GM12891 (cell line): ENCODE results near the gene ELOVL5.

ENCODE experiments used
- DNase-seq: peaks from one replicate; pipeline ENCODE4 v3.0.0; 2011; ENCODE audit warnings: low spot score; ENCODE audit not compliant: insufficient read length
- FAIRE-seq: peaks from 2 replicates; lab custom pipeline; 2011; peaks lifted over from hg19 to GRCh38; lab: Jason Lieb, UNC
- PAX5 ChIP-seq: IDR thresholded peaks from 2 replicates; pipeline ENCODE4 v1.6.1; 2011; ENCODE audit warnings: low read length, moderate library complexity, mild to moderate bottlenecking; ENCODE audit not compliant: insufficient read depth, severe bottlenecking
- POLR2A ChIP-seq: IDR thresholded peaks from 2 replicates; pipeline ENCODE4 v1.6.1; 2011; ENCODE audit warnings: low read depth, low read length, control low read depth
- POLR2AphosphoS5 ChIP-seq: IDR thresholded peaks from 2 replicates; pipeline ENCODE4 v1.6.1; 2011; ENCODE audit warnings: low read depth, low read length, control low read depth
- POU2F2 ChIP-seq: IDR thresholded peaks from 2 replicates; pipeline ENCODE4 v1.6.1; 2011; ENCODE audit warnings: low read depth, mild to moderate bottlenecking, control low read depth, low read length, moderate library complexity
- SPI1 ChIP-seq: IDR thresholded peaks from 2 replicates; pipeline ENCODE4 v1.6.1; 2011; ENCODE audit warnings: low read depth, low read length, control low read depth
- TAF1 ChIP-seq: IDR thresholded peaks from 2 replicates; pipeline ENCODE4 v1.6.1; 2011; ENCODE audit warnings: low read depth, low read length, control low read depth

ELOVL5 gene

GRCh38 chr6:53335224-53335994, 13.3 kb downstream of the ELOVL5 start:
- peak; percentile 92 for FAIRE-seq

GRCh38 chr6:53333439-53334408, 15.0 kb downstream of the ELOVL5 start:
- peak; percentile 65 for TF ChIP-seq SPI1
- no peak for TF ChIP-seq POLR2AphosphoS5
- no peak for DNase-seq
- no peak for FAIRE-seq

More at GRCh38 chr6:53335224-53335994, 13.3 kb downstream of the ELOVL5 start:
- no peak for DNase-seq
- TF ChIP-seq POLR2A (no peak), SPI1 (peak; percentile 96)

GRCh38 chr6:53331678-53332077, 17.1 kb downstream of the ELOVL5 start:
- FAIRE-seq (no peak), DNase-seq (no peak)
- TF ChIP-seq TAF1 (no peak), PAX5 (no peak), POU2F2 (no peak), POLR2AphosphoS5 (no peak), POLR2A (no peak), SPI1 (no peak)

GRCh38 chr6:53330137-53330536, 18.6 kb downstream of the ELOVL5 start:
- TF ChIP-seq PAX5 (no peak), SPI1 (no peak), TAF1 (no peak), POLR2A (no peak), POU2F2 (no peak), POLR2AphosphoS5 (no peak)
- DNase-seq (no peak), FAIRE-seq (peak; percentile 5)

GRCh38 chr6:53328375-53328774, 20.4 kb downstream of the ELOVL5 start:
- TF ChIP-seq POU2F2 (no peak), POLR2AphosphoS5 (no peak), POLR2A (no peak), TAF1 (no peak), SPI1 (no peak), PAX5 (no peak)
- DNase-seq = no peak
- no peak for FAIRE-seq

- peak; percentile 60 for FAIRE-seq
- no peak for DNase-seq
- no peak for TF ChIP-seq TAF1
- TF ChIP-seq SPI1 = no peak
- TF ChIP-seq PAX5 = no peak
- no peak for TF ChIP-seq POU2F2
- TF ChIP-seq POLR2AphosphoS5 = no peak
- no peak for TF ChIP-seq POLR2A
Measured at GRCh38 chr6:53327017-53327395, 21.7 kb downstream of the ELOVL5 start.

GRCh38 chr6:53326372-53327016, 22.3 kb downstream of the ELOVL5 start:
- FAIRE-seq (no peak), DNase-seq (no peak)
- TF ChIP-seq POLR2AphosphoS5 = no peak
- TF ChIP-seq POLR2A = no peak
- TF ChIP-seq PAX5 = no peak
- no peak for TF ChIP-seq TAF1
- TF ChIP-seq SPI1 = no peak
- no peak for TF ChIP-seq POU2F2

- FAIRE-seq (no peak), DNase-seq (no peak)
- TF ChIP-seq POU2F2 (no peak), SPI1 (no peak), PAX5 (no peak), POLR2AphosphoS5 (no peak), TAF1 (no peak)
Measured at GRCh38 chr6:53325785-53326184, 23.0 kb downstream of the ELOVL5 start.

GRCh38 chr6:53322188-53323029, 26.3 kb downstream of the ELOVL5 start:
- no peak for FAIRE-seq
- DNase-seq = no peak
- no peak for TF ChIP-seq SPI1
